Measurements from ENCODE around the gene SPACDR.

Gene SPACDR

DNA sequence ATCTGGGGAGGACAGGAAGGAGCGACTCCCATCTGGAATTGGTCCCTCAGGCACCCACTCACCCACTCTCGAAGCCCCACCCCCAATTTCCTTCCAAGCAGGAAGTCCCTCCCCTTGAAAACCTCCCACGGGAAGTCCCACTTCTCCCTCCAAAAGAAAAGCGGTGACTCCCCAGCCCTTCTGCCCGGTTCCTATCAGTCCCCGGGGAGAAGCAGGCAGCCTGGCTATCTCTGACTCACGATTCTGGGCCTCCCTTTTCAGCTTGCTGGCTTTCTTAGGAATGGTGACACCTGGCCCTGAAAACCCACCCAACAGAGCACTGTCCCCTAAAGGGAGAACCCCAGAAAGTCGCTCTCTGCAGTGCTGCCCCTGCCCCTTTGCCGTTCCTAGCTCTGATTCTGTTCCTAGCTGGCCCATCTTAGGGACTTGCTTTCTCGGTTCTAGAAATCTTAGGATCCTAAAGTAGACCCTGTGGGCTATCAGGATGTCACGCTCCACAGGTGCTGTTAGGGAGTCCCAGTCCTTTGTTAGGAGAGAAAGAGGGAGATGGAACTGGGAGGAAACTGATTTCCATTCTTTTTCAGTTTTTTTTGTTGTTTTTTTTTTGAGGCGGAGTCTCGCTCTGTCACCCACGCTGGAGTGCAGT, 8.9 kb upstream of the SPACDR start:
- CTCF ChIA-PET = interaction anchor here (1.0 to 6.8 kb wide), 6 partner anchors 10 to 232 kb away, joined by 3 to 49 read pairs (median 5); partner anchors contain the start of gene POP7
- peak; percentile 62 for DNase-seq (ENCODE audit: extremely low spot score)
- TF ChIP-seq, protein P1, sequence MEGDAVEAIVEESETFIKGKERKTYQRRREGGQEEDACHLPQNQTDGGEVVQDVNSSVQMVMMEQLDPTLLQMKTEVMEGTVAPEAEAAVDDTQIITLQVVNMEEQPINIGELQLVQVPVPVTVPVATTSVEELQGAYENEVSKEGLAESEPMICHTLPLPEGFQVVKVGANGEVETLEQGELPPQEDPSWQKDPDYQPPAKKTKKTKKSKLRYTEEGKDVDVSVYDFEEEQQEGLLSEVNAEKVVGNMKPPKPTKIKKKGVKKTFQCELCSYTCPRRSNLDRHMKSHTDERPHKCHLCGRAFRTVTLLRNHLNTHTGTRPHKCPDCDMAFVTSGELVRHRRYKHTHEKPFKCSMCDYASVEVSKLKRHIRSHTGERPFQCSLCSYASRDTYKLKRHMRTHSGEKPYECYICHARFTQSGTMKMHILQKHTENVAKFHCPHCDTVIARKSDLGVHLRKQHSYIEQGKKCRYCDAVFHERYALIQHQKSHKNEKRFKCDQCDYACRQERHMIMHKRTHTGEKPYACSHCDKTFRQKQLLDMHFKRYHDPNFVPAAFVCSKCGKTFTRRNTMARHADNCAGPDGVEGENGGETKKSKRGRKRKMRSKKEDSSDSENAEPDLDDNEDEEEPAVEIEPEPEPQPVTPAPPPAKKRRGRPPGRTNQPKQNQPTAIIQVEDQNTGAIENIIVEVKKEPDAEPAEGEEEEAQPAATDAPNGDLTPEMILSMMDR (IDR thresholded peaks at IDR 0.05; ENCODE audit: control extremely low read depth, extremely low read depth, low read depth, missing control alignments) = no peak
- POLR2A ChIA-PET = no interaction called here

DNA sequence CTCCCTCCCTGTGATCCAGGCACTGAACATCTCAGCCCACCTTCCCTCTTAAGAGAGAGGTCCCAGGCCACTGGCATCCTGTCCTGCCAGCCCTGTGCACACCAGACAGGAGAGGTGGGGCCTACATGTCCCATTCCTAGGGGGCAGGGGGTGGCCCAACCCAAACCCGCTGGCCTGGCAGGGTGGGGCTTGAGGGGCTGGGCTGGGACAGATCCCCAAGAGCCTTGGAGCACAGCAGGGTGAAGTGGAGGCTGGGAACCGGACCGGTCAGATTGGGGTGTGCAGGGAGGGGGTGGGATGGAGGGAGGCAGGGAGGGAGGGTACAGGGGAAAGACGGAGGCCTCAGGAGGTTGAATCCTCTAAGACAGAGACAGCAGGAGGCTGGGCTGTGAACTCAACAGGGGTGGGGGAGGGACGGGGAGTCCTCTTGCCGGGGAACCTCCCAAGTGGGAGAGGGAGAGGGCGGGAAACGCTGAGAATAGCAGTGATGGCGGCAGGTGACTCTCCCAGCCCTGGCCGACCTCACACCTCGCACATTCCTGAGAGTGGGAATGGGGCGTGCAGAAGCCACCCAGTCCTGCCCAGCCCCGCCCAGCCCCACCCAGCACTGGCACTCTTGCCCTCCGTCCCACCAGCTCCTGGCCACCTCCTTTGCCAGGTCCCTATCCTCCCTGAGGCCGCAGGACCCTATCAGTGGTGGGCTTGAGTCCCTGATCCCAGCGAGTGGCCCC, 8.2 kb upstream of the SPACDR start:
- POLR2A ChIA-PET = no interaction called here

DNA sequence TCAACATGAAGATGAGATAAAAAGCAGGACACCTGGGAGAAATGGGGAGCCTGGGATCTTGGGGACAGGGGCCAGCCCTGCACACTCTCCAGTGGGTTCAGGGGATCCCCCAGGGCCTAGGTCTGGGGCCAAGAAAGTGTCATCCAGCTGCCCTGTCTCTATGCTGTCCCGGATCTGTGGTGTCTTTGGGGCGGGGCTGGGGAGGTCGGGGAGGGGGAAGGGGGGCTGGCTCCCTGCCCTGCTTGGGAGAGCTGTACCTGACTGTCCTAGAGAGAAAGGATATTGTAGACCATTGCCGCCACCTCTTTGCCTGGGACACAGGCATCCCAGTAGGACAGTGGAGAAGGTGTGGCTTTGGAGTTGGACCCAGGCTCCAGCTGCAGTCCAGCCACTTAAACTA, 7.0 kb upstream of the SPACDR start:
- ChIA-PET CTCF (interaction anchor here (0.6 to 4.8 kb wide), 6 partner anchors 11 to 118 kb away, joined by 3 to 46 read pairs (median 15); partner anchors contain the start of genes FBXO24 and LRCH4), POLR2A (interaction anchor here (0.6 kb wide), 1 partner anchor 94 kb away, joined by 4 read pairs; no protein-coding TSS in a partner anchor)
- DNase-seq (ENCODE audit: extremely low spot score) = no peak
- TF ChIP-seq, protein P1 (IDR thresholded peaks at IDR 0.05; ENCODE audit: control extremely low read depth, extremely low read depth, low read depth, missing control alignments) = no peak

More for the DNA sequence above, 8.2 kb upstream of the SPACDR start:
- CTCF ChIA-PET = interaction anchor here (2.3 to 2.8 kb wide), 2 partner anchors 10 to 233 kb away, joined by 6 to 10 read pairs; partner anchors contain the start of gene POP7
- TF ChIP-seq, protein P1 (IDR thresholded peaks at IDR 0.05; ENCODE audit: control extremely low read depth, extremely low read depth, low read depth, missing control alignments) = no peak
- DNase-seq (ENCODE audit: extremely low spot score) = no peak

DNA sequence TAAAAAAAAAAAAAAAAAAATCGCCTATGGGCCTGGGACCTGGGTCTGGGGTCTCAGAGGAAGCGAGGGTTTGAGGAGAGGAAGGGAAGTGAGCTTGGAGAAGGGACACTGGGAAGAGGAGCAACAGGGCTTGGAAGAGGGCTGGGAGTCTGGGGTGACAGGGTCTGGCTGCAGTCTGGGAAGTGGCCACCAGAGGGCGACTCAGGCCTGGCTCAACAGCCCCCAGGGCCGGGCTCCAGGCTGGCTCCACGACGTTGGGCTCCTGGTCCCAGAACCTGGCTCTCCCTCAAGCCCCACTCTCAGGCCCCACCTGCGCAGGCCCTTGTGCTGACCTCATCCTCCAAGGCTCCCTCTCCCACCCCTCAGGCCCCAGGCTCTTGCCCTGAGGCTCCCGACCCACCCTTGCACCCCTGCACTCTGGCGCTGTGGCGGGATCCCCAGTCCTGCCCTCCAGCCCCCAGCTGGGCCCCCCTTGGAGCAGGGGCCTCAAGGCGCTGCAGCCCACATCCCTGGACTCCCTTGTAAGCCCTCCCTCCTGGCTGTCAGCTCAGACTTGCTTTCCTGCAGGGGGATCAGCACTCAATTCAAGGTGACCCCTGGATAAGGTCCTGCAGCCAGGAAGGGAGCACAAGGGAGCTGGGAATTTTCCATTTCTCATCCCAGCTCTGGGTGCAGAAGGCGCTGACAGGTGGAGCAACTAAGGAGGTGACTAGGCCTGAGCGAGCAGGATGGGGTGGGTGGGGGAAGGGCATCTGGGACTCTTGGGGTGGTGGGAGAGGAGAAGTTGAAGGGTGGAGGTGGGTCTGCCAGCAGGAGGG, 5.4 kb upstream of the SPACDR start:
- ChIA-PET CTCF (interaction anchor here (0.6 to 4.8 kb wide), 34 partner anchors 9 to 826 kb away, joined by 3 to 46 read pairs (median 4); partner anchors contain the start of genes AGFG2, FBXO24, LRCH4 and MEPCE), POLR2A (interaction anchor here (0.8 kb wide), 1 partner anchor 10 kb away, joined by 3 read pairs; the partner anchor contains the start of gene TSC22D4)
- TF ChIP-seq, protein P1 (IDR thresholded peaks at IDR 0.05; ENCODE audit: control extremely low read depth, extremely low read depth, low read depth, missing control alignments) = peak; percentile 98
- DNase-seq (ENCODE audit: extremely low spot score) = peak; percentile 89

DNA sequence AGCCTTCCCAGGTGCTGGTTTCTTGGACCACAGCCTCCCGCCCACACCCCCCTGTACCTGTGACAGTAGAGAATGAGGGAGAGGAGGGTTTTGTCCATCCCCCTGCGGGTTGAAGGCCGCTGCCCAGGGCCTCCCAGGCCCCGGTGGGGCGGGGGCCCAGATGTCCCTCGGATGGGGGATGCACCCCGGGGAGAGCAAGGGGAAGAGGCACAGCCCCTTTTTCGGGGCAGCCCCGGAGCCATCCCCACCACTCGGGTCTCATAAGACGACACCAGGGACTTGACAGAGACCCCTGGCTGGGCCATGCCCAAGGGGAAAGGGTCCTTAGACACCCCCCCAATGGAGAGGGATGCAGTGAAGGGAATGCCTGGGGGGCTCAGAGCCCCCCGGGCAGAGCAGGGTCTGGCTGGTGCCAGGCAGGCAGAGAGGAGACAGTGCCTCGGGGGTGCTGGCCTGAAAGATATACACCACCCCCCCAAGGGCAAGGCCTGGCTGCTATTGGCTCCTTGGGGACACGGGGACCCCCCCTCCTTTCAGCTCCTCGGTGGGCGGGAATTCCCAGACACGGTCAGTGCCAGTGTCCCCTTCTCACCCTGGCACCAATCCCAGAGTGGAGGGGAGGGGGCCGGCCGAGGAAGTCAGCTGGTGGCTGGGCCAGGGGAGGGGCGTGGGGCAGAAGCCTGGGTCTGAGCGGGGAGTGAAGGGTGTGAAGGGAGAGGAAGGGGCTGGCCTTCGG, 3.7 kb upstream of the SPACDR start:
- ChIA-PET CTCF (interaction anchor here (1.0 to 4.8 kb wide), 3 partner anchors 13 to 121 kb away, joined by 3 to 46 read pairs (median 3); no protein-coding TSS in a partner anchor), POLR2A (no interaction called here)
- no peak for DNase-seq (ENCODE audit: extremely low spot score)
- TF ChIP-seq, protein P1 (IDR thresholded peaks at IDR 0.05; ENCODE audit: control extremely low read depth, extremely low read depth, low read depth, missing control alignments) = no peak

All from GM10248 (cell line).